Psoas muscle (tissue), 8 donors: Measurements from ENCODE around the gene ADCK2. TPM values are rescaled to one million over a fixed set of nuclear protein-coding genes. Genes with fewer than 3 reads are reported as not detected.

Experiments
- ATAC-seq, 4 donors: fragments of 200-7000 bp; cut with Tn5 transposase; one replicate each; pipeline ENCODE4 v1.9.1; 2020; ENCODE audit warnings: moderate library complexity in 3 of 4, mild to moderate bottlenecking in 2 of 4
- DNase-seq, 2 donors: peaks; one replicate each; pipeline ENCODE4 v3.0.0-alpha.2; 2020
- H3K27ac ChIP-seq: fragments of 200-600 bp; one replicate; pipeline ENCODE4 v1.8.0; 2022
- H3K27me3 ChIP-seq, 3 donors: fragments of 200-600 bp in 1 of 3; one replicate each; pipeline versions ENCODE4 v1.6.1 to v1.8.0; 2013 to 2022; ENCODE audit warnings: low read length in 2 of 3, mild to moderate bottlenecking in 2 of 3, moderate library complexity in 1 of 3; ENCODE audit not compliant: insufficient read depth in 3 of 3
- H3K36me3 ChIP-seq, 2 donors: fragments of 200-600 bp in 1 of 2; one replicate each; pipeline versions ENCODE4 v1.6.1 to v1.8.0; 2013 to 2022; ENCODE audit warnings: low read depth in 1 of 2, mild to moderate bottlenecking in 1 of 2, moderate library complexity in 1 of 2; ENCODE audit not compliant: insufficient read depth in 1 of 2
- H3K4me1 ChIP-seq: fragments of 200-600 bp; one replicate; pipeline ENCODE4 v1.8.0; 2022
- H3K4me3 ChIP-seq: fragments of 200-600 bp; one replicate; pipeline ENCODE4 v1.8.0; 2022; ENCODE audit warnings: mild to moderate bottlenecking
- H3K9me3 ChIP-seq: fragments of 200-600 bp; one replicate; pipeline ENCODE4 v1.8.0; 2022
- CTCF ChIP-seq: fragments of 200-600 bp; IDR thresholded peaks from one replicate; pipeline ENCODE4 v1.8.0; 2022; ENCODE audit warnings: antibody characterized with exemption
- WGBS, 3 donors: extraction: QIAGEN DNeasy Blood & Tissue Kit; methylation state at CpG; one replicate each; pipeline versions ENCODE4 v1.1.6 to v1.1.7; 2013; 5-methylcytosine and 5-hydroxymethylcytosine counted together
- intact Hi-C, 2 donors: fragments of 100-400 bp; cut with DNase I; formaldehyde crosslinking; loops; one replicate each; pipeline versions ENCODE4 v1.11.0 to v1.14.2; 2022
- polyA plus RNA-seq, 3 donors: library from polyadenylated mRNA; stranded (reverse); fragments of 200-250 nt; gene quantifications; one replicate each; pipeline ENCODE4 v1.2.3, GENCODE V29; 2013
- total RNA-seq, 4 donors: library from RNA; stranded (reverse); fragmentation: NEBNext Ultra II Directional in 2 of 4; extraction: Animal tissue kit (Norgen Biotek cat#: 25700) in 2 of 4; gene quantifications; one replicate each; pipeline versions ENCODE4 v1.2.1 to v1.2.4, GENCODE V29; 2021 to 2023
- donor health status: healthy with polysubstance abuse.
- donor health status: DM: no; HTN: no; CAD: no; lungs with moderate emphysema.
- donor health status: Bipolar disorder and iron deficiency.
- donor health status: healthy.
- donor health status: DM: yes; HTN: yes; CAD: no.
- donor health status: DM: no; HTN: no; CAD: no.
- donor health status: DM: no; HTN: no; CAD: no.
- donor health status: DM: yes; HTN: yes; CAD: no.

The ADCK2 gene
- total and polyA plus RNA-seq, 7 donors: 10.7 to 26.4 (median 13.5) TPM

GRCh38 chr7:140714331-140715040, 41.7 kb downstream of the ADCK2 start:
- Histone ChIP-seq H3K27ac (no peak overlapping the region), H3K4me1 (no peaks in the 10 kb centered on the region), H3K9me3 (no peaks in the 10 kb centered on the region), H3K27me3 (no peaks in the 10 kb centered on the region), H3K4me3 (no peak overlapping the region), H3K36me3 (no peaks in the 10 kb centered on the region)
- 90 to 94% (median 92%) methylated on average over 10 of the region's 10 CpGs for WGBS, 3 donors
- DNase-seq (no peak), ATAC-seq (no peak)
- no peak for TF ChIP-seq CTCF
- intact Hi-C loops: no loop called here

- Histone ChIP-seq H3K4me1 (no peaks in the 10 kb centered on the region), H3K27ac (no peak overlapping the region), H3K4me3 (no peak overlapping the region), H3K36me3 (peaks cover 0 to 4% of the 10 kb centered on the region in 2 donors), H3K27me3 (no peaks in the 10 kb centered on the region), H3K9me3 (no peaks in the 10 kb centered on the region)
- no peak for ATAC-seq
- TF ChIP-seq CTCF: no peak
- WGBS, 3 donors: 62 to 67% (median 66%) methylated on average over 5 of the region's 5 CpGs
- intact Hi-C loops: no loop called here
- DNase-seq: no peak
Measured at GRCh38 chr7:140719721-140720120, 47.0 kb downstream of the ADCK2 start.

GRCh38 chr7:140722254-140722653, 49.5 kb downstream of the ADCK2 start:
- WGBS, 3 donors: 82 to 91% (median 90%) methylated on average over 1 of the region's 1 CpG
- DNase-seq (no peak), ATAC-seq (no peak)
- Histone ChIP-seq H3K36me3 (peaks cover 0 to 14% of the 10 kb centered on the region in 2 donors), H3K4me3 (no peak overlapping the region), H3K9me3 (no peaks in the 10 kb centered on the region), H3K4me1 (no peaks in the 10 kb centered on the region), H3K27me3 (no peaks in the 10 kb centered on the region), H3K27ac (no peak overlapping the region)
- intact Hi-C loops: no loop called here
- no peak for TF ChIP-seq CTCF

GRCh38 chr7:140723006-140723405, 50.3 kb downstream of the ADCK2 start:
- H3K4me3 ChIP-seq: no peak overlapping the region
- intact Hi-C loops: no loop called here
- H3K27ac ChIP-seq: no peak overlapping the region
- no peak for TF ChIP-seq CTCF
- H3K4me1 ChIP-seq: no peaks in the 10 kb centered on the region
- H3K9me3 ChIP-seq: no peaks in the 10 kb centered on the region
- H3K27me3 ChIP-seq: no peaks in the 10 kb centered on the region
- DNase-seq: no peak
- WGBS, 3 donors: 94 to 98% (median 98%) methylated on average over 6 of the region's 6 CpGs
- H3K36me3 ChIP-seq: peaks cover 0 to 16% of the 10 kb centered on the region in 2 donors
- ATAC-seq: no peak

GRCh38 chr7:140723574-140723973, 50.8 kb downstream of the ADCK2 start:
- Histone ChIP-seq H3K27ac (no peak overlapping the region), H3K9me3 (no peaks in the 10 kb centered on the region), H3K27me3 (no peaks in the 10 kb centered on the region), H3K4me3 (no peak overlapping the region), H3K36me3 (peaks cover 0 to 21% of the 10 kb centered on the region in 2 donors), H3K4me1 (no peaks in the 10 kb centered on the region)
- intact Hi-C loops: no loop called here
- TF ChIP-seq CTCF: no peak
- DNase-seq: no peak
- ATAC-seq: no peak
- WGBS, 3 donors: 89 to 92% (median 89%) methylated on average over 3 of the region's 3 CpGs
